RPMI7951 (cell line): ENCODE measurements around the gene GPC3. TPM values are rescaled to one million over a fixed set of nuclear protein-coding genes. Genes with fewer than 3 reads are reported as not detected.
A peak's percentile ranks its signal among the peaks of the same experiment; 100 is the strongest.

Source experiments
- DNase-seq: peaks from one replicate; pipeline ENCODE4 v3.0.0-alpha.2; 2012; ENCODE audit warnings: low read depth
- total RNA-seq: library from RNA; depleted of rRNA; stranded (reverse); fragments of >200 nt; shearing (Covaris generic); gene quantifications from 2 replicates; pipeline ENCODE4 v1.2.3, GENCODE V29; 2014

Gene GPC3
- total RNA-seq, 1 experiment from 2014 or later, result 0.84 TPM

DNA sequence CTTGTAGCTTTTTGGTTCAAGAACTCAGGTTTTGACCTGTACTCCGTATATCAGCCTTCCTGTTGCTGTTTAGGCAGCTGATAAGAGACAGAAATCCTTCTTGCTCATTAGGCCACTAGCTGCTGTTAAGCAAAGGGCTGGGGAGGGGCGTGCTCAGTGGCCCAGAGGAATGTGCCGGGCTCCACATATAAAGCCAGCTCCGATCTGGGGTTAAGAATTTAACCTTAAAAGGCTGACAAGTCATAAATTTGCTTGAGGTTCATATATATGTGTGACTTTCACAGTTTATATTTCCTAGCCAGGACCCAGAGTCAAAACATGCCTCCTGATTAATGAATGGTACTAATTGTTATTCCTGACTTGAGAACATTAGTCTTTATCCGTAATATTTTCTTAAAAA, 15.3 kb downstream of the GPC3 start:
- no peak for DNase-seq

DNA sequence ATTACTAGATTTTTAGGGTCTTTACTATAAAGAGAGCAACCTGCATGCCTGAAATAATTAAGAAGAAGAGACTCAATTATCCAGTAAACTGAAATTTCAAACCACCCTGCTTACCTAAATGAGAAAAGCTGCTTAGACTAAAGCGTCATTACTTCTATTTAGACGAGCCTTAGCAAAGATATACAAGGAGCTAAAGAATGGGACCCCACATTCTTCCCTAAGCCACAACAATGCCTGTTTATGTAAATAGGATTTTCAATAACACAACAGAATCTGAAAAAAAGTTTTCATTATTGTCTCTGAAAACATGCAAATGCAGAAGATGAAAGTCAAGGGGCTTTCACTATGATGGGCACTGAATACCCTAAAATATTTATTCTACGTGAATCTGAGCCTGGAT, 16.2 kb downstream of the GPC3 start:
- no peak for DNase-seq

DNA sequence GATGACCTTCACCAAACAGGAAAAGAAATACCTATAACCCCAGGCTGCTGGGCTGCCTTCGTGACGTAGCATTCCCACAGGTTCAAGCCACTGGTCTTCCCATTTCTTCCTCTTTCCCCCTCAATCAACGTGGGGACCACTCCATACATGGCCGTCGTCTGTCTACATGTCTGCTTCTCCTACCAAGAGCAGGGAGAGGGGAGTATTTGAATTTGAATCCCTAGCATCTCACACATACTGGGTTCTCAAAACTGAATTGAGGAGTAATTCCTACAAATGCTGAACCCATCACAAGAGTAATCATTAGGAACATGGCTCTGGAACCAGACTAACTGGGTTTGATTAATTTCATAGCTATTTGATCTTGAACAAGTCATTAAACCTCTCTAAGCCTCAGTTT, 17.3 kb downstream of the GPC3 start:
- DNase-seq, result no peak

- DNase-seq, result no peak
Measured at GRCh38 chrX:133966199-133966598, 19.2 kb downstream of the GPC3 start.

DNA sequence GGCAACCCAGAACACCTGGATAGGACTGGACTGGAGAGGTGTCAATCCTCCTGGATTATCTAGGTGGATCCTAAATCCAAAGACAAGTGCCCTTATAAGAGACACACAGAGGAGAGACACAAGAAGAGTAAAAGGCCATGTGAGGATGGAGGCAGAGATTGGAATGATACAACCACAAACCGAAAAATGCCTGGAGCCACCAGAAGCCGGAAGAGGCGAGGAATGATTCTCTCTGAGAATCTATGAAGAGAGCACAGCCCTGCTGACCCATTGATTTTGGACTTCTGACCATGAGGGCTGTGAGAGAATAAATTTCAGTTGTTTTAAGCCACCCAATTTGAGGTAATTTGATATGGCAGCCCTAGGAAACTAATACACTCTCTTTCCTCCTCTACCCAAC, 20.1 kb downstream of the GPC3 start:
- peak; percentile 65 for DNase-seq

DNA sequence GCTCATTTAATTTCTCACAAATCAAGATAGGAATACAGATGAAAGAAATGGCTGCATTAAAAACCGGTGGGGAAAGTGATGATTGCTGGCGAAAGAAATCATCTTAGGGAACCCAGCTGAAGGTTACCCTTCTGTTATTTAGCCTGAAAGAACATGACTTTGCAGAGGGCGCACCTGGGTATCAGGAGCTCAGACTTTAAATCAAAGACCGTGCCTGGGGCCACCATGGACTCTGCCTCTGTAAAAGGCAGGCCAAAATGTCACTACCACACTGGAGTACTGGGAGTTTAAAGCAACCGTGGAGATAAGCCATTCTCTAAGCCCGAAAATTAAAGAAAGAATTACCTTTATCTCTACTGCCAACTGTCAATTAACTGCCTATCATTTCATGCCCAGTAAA, 24.3 kb downstream of the GPC3 start:
- no peak for DNase-seq

GRCh38 chrX:133959972-133960371, 25.4 kb downstream of the GPC3 start:
- no peak for DNase-seq

GRCh38 chrX:133958997-133959688, 26.3 kb downstream of the GPC3 start:
- peak; percentile 4 for DNase-seq

DNA sequence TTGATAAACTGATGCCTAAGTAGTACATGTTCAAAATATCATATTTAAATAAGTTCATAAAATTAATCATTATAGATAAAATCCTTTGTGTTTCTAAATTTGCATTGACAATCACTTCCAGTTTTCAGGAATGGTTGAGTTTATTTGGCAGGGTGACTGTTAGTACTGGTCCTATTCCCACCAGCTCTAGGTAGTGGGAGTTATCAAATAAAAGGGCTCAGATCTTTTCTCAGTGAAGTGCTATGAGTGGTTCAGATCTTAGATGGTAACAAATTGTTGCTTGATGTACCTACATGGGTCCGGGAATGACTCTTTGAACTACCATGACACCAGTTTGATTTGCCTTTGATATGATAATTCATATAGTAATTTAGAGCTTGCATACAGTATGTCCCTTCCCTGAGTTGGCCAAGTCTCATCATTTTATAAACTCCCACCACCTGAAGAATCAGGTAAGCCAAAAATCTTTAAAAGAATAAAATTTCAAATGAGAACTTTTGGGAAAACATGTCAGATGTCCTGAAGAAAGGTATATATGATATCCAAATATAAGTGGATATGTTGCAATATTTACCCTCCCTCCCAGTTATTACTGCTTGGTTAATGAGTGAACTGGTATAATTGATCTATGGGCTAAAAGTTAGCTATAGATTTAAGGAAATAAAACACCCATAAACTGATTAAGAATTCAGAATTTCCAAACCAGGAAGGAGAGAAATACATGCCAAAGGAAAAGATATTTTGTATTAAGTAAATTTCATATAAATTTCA, 28.6 kb downstream of the GPC3 start:
- no peak for DNase-seq

- DNase-seq, result no peak
Measured at GRCh38 chrX:133953785-133954355, 31.5 kb downstream of the GPC3 start.

DNA sequence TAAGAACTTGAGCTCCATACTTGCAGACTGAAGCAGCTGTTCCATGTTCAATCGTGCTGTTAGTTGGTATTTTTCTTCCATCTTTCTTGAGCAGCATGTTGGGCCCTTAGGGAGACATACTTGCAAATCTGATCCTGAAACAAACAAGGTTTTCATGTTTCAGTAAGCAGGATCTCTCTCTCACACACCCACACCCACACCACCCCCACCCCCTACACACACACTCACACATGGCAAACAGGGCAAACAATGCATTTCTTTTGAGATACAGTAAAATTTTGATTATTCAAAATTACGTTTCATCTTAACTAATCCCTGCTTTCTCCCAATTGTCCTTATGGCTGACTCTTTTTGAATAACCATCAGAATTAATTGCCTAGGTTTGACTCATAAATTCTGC, 32.3 kb downstream of the GPC3 start:
- DNase-seq, result no peak

- DNase-seq, result no peak
Measured at GRCh38 chrX:133951098-133951497, 34.3 kb downstream of the GPC3 start.

- DNase-seq, result no peak
Measured at GRCh38 chrX:133950214-133950613, 35.2 kb downstream of the GPC3 start.

GRCh38 chrX:133948895-133949294, 36.5 kb downstream of the GPC3 start:
- DNase-seq, result no peak

DNA sequence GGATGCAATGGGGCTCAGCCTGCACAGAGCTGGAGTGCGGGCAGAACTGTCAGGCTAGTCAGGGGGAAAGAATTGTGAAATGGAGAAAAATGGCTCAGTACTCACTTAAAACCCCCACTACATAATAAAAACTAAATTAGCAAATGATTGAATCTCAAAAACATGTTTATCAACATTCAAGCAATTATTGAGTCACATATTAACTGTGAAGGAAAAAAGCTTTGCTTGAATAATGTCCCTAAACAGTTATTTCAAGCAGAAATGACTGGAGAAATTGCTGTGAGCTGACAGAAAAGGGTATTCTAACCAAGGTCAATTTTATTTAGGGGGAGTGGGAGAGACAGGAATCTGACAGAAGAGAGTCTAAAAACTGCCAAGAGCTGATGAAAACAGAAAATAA, 37.4 kb downstream of the GPC3 start:
- no peak for DNase-seq

DNA sequence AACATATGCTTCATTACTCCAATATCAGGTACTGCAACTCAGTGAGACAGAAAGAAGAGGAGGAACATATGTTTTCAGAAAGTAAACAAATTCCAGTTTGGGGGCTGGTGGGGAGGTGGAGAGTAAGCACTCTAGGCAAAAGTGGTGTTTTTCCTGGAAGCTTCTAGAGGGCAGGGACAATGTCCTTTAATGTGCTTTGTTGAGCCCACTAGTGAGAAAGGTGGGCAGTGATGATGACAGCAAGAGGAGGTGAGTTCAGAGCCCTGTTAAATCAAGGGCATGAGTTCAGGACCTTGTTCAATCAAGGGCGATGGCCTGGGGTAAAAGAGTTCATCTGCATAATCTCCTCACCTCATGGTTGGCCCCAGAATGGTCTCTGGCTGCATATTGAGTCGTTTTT, 38.4 kb downstream of the GPC3 start:
- no peak for DNase-seq

DNA sequence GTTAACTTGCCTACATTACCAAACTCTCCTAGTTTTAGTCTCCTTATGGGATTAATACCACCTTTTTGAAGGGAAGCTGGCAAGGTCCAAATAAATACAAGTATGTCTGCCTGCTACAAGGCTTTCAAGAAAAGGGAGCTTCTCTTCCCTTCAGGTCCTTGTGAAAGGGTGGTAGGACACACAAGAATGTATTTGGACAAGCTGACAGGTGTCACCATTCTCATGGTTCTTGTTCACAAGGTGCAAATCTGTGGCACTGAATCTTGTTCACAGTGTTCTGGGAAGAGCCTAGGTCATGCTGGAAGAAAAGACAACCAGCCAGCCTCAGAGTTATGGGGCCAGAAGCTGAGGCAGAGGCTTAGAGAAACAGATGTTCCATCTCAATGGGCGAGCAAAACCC, 41.9 kb downstream of the GPC3 start:
- no peak for DNase-seq

- DNase-seq, result no peak
Measured at GRCh38 chrX:133939655-133940302, 45.6 kb downstream of the GPC3 start.

- DNase-seq, result no peak
Measured at GRCh38 chrX:133938530-133938929, 46.9 kb downstream of the GPC3 start.

DNA sequence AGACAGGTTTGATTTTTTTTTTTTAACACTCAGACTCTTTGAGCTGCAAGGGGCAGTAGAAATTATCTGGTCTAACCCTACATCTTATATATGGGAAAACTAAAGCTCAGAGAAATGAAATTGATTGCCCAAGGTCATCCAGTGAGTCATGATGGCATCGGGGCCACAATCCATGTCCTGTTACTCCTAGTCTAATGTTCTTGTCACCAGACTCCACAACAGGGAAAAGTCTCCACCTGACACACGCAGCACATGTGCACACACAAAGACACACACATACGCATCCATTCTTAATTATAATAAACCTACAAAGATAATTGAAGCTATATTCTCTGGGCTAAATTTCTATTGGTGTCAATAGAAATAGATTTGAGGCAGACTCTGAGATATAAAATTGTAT, 48.4 kb downstream of the GPC3 start:
- DNase-seq, result no peak

GRCh38 chrX:133935076-133935475, 50.3 kb downstream of the GPC3 start:
- DNase-seq, result no peak

- no peak for DNase-seq
Measured at GRCh38 chrX:133933316-133933715, 52.1 kb downstream of the GPC3 start.
